ENCODE data around the gene OR5L2. TPM values are rescaled to one million over a fixed set of nuclear protein-coding genes. Genes with fewer than 3 reads are reported as not detected.

Gene OR5L2
- total RNA-seq, 1 experiment from 2014 or later: not detected

DNA sequence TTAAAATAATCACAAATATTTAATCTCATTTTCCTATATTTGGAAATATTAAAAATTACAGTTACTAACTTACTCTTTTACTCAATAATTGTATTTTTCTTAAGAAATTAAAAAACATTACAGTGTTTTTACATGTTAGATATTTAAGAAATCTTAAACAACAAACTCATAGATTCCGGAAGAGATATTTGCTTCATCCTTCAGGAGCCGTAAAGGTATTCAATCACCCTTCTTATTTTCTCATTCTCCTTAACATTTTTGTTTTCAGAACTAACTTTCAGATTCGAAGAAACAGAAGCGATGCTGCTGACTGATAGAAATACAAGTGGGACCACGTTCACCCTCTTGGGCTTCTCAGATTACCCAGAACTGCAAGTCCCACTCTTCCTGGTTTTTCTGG is 7.7 kb upstream of the OR5L2 start, which contains the start of gene OR5D18:
Gene OR5D18 (plus strand): TSS at position 301 of the 400 bp plus-strand sequence. CDS start 0 bp downstream, at position 301.
- POLR2A ChIA-PET (ENCODE audit: low non-redundant PET): no interaction called here
- intact Hi-C loops (cut with micrococcal nuclease; ENCODE audit: unreplicated experiment): no loop called here
- CTCF ChIA-PET: no interaction called here
- H3K4me3 ChIP-seq (ENCODE audit: low read depth, low read length, poor library complexity, severe bottlenecking): no peak within 1 kb of the TSS
- no peak for TF ChIP-seq EZH2 (IDR thresholded peaks at IDR 0.05; ENCODE audit: borderline replicate concordance, low read depth, low read length, poor library complexity, severe bottlenecking)
- TF ChIP-seq, protein P1, sequence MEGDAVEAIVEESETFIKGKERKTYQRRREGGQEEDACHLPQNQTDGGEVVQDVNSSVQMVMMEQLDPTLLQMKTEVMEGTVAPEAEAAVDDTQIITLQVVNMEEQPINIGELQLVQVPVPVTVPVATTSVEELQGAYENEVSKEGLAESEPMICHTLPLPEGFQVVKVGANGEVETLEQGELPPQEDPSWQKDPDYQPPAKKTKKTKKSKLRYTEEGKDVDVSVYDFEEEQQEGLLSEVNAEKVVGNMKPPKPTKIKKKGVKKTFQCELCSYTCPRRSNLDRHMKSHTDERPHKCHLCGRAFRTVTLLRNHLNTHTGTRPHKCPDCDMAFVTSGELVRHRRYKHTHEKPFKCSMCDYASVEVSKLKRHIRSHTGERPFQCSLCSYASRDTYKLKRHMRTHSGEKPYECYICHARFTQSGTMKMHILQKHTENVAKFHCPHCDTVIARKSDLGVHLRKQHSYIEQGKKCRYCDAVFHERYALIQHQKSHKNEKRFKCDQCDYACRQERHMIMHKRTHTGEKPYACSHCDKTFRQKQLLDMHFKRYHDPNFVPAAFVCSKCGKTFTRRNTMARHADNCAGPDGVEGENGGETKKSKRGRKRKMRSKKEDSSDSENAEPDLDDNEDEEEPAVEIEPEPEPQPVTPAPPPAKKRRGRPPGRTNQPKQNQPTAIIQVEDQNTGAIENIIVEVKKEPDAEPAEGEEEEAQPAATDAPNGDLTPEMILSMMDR (conservative IDR thresholded peaks at IDR 0.05; ENCODE audit: low read depth, low read length): no peak
- no peaks in the 10 kb centered on the region for H3K4me1 ChIP-seq (ENCODE audit: insufficient read depth, low read length, poor library complexity, severe bottlenecking)
- no TSS peak for BruUV-seq (replicated peaks)
- H3K27me3 ChIP-seq (replicated peaks; ENCODE audit: insufficient read depth, low read depth, low read length, poor library complexity): no peaks in the 10 kb centered on the region
- no peaks in the 10 kb centered on the region for H3K9me3 ChIP-seq (ENCODE audit: low read depth, low read length, poor library complexity, severe bottlenecking)
- H3K27ac ChIP-seq (ENCODE audit: low read depth, low read length, poor library complexity, severe bottlenecking): no peak within 1 kb of the TSS
- no peak for DNase-seq (ENCODE audit: low spot score)
- H3K36me3 ChIP-seq (ENCODE audit: insufficient read depth, low read length, poor library complexity, severe bottlenecking): no peaks in the 10 kb centered on the region

GRCh38 chr11:55838452-55838851 is 11.4 kb downstream of the OR5L2 start, which contains the start of gene OR5D16:
TSS of gene OR5D16 (plus strand) at chr11:55838752. CDS start at chr11:55838752, 0 bp downstream.
- Histone ChIP-seq H3K27ac (ENCODE audit: low read depth, low read length, poor library complexity, severe bottlenecking) (no peak within 1 kb of the TSS), H3K27me3 (replicated peaks; ENCODE audit: insufficient read depth, low read depth, low read length, poor library complexity) (no peaks in the 10 kb centered on the region), H3K4me3 (ENCODE audit: low read depth, low read length, poor library complexity, severe bottlenecking) (no peak within 1 kb of the TSS), H3K9me3 (ENCODE audit: low read depth, low read length, poor library complexity, severe bottlenecking) (peaks cover 25% of the 10 kb centered on the region), H3K36me3 (ENCODE audit: insufficient read depth, low read length, poor library complexity, severe bottlenecking) (no peaks in the 10 kb centered on the region), H3K4me1 (ENCODE audit: insufficient read depth, low read length, poor library complexity, severe bottlenecking) (no peaks in the 10 kb centered on the region)
- no peak for DNase-seq (ENCODE audit: low spot score)
- no TSS peak for BruUV-seq (replicated peaks)
- POLR2A ChIA-PET (ENCODE audit: low non-redundant PET): no interaction called here
- CTCF ChIA-PET: no interaction called here
- TF ChIP-seq, protein P1 (conservative IDR thresholded peaks at IDR 0.05; ENCODE audit: low read depth, low read length): no peak
- no peak for TF ChIP-seq EZH2 (IDR thresholded peaks at IDR 0.05; ENCODE audit: borderline replicate concordance, low read depth, low read length, poor library complexity, severe bottlenecking)
- intact Hi-C loops (cut with micrococcal nuclease; ENCODE audit: unreplicated experiment): no loop called here

GRCh38 chr11:55847453-55847852 is 20.4 kb downstream of the OR5L2 start:
- intact Hi-C loops (cut with micrococcal nuclease; ENCODE audit: unreplicated experiment): no loop called here
- no peaks in the 10 kb centered on the region for H3K36me3 ChIP-seq (ENCODE audit: insufficient read depth, low read length, poor library complexity, severe bottlenecking)
- no peak overlapping the region for H3K27ac ChIP-seq (ENCODE audit: low read depth, low read length, poor library complexity, severe bottlenecking)
- no peaks in the 10 kb centered on the region for H3K27me3 ChIP-seq (replicated peaks; ENCODE audit: insufficient read depth, low read depth, low read length, poor library complexity)
- POLR2A ChIA-PET (ENCODE audit: low non-redundant PET): no interaction called here
- DNase-seq (ENCODE audit: low spot score): no peak
- TF ChIP-seq EZH2 (IDR thresholded peaks at IDR 0.05; ENCODE audit: borderline replicate concordance, low read depth, low read length, poor library complexity, severe bottlenecking): no peak
- TF ChIP-seq, protein P1 (conservative IDR thresholded peaks at IDR 0.05; ENCODE audit: low read depth, low read length): no peak
- H3K4me3 ChIP-seq (ENCODE audit: low read depth, low read length, poor library complexity, severe bottlenecking): no peak overlapping the region
- H3K9me3 ChIP-seq (ENCODE audit: low read depth, low read length, poor library complexity, severe bottlenecking): no peaks in the 10 kb centered on the region
- H3K4me1 ChIP-seq (ENCODE audit: insufficient read depth, low read length, poor library complexity, severe bottlenecking): no peaks in the 10 kb centered on the region
- CTCF ChIA-PET: no interaction called here
- no TSS peak for BruUV-seq (replicated peaks)
